CD4-positive, alpha-beta T cell treated with Interleukin-17A for 4 hours (primary cell): ENCODE measurements around the gene IRS2.

Experiments used
- DNase-seq: peaks from one replicate; pipeline ENCODE4 v3.0.0-alpha.2; 2020; ENCODE audit warnings: mixed read lengths

Gene IRS2

DNA sequence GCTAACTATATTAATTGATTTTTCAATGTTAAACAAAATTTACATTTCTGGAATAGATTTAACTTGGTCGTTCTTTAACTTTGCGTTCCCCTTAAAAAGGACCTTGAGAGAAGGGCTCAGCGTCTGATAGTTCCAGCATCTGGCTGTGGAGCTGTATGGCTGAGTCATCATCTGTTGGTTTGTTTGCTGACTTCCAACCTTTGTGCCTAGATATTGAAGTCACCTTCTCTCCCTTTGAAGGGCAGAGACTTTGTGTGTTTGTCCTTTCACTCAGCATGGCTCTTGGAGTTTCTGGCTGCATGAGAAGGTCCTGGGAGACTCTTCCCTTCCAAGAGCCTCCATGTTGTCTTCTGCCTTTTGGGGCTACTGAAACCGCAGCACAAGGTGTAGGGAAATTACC lies 16.6 kb upstream of the IRS2 start:
- DNase-seq = no peak

DNA sequence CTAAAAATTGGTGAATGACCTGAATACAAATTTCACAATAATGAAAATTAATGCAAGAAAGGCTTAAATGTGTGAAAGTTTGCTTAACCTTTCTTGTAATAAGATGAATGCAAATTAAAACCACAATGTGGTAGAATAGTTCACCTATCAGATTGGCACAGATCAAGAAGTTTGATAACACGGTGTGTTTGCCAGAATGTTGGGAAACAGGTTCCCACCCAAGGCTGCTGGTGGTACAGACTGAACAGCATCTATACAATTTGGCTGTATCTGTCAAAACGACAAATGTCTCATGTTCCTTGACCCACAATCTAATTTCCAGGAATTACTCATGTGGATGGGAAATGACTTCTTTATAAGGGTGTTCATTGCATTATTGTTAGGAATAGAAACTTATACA lies 8.6 kb upstream of the IRS2 start:
- DNase-seq = no peak

DNA sequence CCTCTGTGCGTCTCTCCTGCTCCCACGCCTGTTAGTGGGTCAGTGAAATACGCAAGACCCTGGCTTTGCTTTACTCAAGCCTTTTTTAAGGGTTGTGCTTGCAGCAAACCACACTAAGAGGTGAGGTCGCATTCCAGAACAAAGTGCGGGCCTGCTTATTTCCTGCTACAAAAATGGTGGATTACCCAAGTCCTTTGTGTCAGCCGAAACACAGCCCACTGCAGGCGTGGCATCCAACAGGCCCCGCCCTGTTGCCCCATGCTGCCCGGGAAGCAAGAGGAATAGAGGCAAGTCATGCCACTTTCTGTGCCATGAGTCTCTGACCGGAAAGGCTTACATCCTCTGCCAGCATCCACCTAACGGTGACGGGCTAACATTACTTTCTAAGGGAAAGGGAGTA lies 7.7 kb upstream of the IRS2 start:
- DNase-seq = no peak

DNA sequence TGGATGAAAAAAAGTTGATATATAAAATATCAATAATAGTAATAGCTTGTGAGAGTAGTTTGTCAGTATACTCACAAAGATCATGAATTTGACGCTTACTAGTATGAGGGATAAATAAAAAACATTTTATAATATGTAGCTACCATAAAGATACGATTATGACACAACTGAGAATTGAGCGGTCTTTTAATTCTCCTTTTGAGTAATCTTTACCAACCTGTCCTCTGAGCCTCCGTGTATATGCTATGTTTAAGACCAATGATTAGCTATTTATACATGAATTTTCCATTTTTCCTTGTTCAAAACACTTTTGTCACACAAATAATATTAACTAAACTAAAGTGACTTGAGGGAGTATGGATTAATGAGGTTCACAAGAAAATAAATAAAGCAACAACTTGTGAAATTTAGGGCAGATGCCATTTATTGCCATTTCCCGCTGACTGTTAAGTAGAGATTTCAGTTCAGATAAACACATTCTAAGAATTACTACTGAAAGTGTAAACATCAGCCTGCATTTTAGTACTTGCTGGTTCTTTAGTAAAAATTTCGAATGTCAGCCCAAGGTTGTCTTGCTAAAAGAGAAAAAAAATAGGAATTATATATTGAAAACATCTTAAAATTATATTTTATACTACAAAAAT lies 6.2 kb upstream of the IRS2 start:
- DNase-seq = no peak

DNA sequence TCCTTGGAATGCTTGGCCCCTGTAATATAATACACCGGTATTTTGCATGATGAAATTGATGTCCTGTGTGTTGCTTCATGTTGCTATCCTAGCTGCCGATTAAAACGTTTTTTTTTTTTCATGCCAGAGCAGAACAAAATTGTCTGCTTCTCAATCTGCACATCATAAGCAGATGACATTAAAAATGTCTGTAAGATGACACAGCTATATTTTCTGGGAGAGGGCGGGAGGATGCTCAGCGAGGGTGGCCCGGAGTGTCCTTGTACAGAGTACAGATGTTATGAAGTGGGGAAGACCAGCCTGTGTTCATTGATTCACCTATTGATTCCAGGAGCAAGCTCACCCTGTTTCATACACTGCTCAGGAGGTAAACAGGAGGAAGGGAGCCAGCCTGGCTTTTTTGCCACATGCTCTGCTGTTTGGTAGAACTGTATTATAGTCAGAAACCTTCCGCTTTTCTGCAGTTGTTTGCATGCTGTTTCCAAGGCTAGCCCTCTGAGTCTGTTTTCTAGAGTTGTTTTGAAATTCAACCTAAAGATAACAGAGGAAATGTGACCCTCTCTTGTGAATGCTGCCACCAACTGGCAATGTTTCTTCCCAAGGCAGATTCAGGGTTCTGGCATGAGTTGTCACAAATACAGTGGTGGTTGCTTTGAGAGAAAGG lies 4.7 kb upstream of the IRS2 start:
- peak; percentile 58 for DNase-seq

DNA sequence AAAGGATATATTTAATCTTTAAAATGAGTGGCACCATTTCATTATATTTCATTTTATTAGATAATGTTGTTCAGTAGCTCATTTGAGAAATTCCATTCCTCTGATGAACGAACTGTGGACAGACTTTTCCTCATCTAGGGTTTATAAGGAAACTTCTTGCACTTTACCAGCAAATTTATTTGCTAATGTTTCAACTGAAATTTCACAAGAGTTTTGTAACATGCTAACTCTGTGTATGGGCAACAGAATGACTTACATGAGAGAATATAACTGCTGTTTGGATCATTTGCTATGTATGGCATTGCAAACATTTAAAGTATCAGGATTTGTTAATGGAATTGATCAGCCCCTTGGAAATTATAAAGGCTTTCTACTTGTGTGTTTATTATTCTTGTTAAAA lies 3.7 kb upstream of the IRS2 start:
- no peak for DNase-seq

DNA sequence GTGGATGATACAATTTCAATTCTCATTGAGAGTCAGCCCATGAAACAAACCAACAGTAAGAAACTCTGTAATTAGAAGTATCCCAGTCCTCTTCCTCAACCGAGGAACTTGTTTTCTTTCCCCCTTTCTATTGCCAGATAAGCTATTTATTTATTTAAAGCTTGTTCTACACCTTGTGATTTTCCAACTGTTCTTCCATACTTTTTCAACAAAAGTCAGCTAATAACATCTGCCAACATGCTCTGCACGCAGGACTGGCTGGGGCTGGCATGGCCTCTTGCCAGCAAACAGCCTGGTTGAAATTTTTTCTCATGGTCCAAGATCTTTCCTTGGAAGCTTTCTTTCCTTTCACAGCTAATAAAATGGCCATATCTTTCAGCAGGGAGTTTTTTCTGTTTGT lies 2.9 kb upstream of the IRS2 start:
- no peak for DNase-seq

DNA sequence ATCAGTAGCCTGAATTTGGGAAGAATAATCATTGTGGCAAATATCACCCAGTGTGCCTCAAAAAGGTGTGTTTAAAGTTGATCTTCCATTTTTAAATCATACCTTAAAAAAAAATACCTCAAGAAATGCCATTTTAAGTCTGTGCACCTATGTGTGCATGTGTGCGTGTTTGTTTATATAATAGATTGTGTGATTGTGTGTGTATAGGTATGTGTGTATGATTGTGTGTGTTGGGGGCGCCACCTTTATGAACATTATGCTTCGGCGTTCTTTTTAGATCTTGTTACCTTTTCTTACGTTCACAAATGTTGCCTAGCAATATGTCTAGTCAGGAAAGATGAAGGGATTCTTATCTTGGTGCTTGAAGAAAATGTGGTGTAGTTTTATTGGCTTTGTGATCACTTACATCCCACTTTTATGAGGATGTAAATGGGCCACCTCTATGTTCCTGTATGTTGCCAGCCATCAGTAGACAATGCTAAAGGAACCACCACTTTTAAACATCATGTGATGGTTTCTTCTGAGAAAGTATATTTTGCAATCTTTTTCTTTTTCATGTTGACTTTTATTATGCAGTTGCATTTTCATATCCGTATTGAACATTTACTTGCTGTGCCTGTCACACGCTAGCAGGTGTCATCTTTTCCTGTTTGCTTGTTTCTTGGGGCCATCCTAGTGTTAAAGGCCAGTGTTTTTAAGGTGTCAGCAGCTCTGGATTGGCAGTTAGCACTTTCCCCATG lies 2.2 kb upstream of the IRS2 start:
- no peak for DNase-seq

DNA sequence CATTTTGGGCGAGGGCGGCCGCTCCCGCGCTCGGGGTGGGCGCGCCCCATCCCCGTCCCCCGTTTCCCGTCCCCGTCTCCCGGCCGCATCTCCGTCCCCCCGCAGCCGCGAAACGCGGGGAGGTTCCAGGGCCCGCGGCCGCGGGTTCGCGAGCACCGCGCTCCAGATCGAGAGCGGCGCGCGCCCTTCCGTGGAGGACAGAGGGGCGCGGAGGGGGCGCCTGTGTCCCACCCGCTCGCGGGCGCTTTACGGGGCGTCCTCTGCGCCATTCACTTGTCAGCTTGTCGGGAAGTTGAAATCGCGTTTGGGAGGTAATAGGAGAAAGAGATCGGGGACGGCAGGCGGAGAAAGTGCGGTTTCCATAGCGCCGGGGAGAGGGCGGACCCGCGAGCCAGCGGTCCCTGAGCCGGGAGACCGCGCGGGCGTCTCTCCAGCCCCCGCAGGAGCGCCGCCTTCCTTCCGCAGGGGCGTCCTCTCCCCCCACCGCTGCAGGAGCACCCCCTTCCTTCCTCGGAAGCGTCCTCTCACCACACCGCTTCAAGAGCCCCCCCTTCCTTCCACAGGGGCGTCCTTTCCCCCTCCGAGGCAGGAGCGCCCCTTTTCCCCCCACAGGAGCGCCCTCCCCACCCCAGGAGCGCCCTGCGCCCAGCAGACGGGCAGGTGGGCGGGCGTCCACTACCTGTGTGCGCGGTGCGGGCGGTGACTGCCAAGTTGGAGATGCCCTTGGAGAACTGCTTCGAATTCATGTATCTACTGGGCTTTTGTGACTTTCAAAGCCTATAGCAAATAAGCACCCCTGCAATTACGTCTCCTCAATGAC lies 962 bp upstream of the IRS2 start:
- DNase-seq = peak; percentile 42

DNA sequence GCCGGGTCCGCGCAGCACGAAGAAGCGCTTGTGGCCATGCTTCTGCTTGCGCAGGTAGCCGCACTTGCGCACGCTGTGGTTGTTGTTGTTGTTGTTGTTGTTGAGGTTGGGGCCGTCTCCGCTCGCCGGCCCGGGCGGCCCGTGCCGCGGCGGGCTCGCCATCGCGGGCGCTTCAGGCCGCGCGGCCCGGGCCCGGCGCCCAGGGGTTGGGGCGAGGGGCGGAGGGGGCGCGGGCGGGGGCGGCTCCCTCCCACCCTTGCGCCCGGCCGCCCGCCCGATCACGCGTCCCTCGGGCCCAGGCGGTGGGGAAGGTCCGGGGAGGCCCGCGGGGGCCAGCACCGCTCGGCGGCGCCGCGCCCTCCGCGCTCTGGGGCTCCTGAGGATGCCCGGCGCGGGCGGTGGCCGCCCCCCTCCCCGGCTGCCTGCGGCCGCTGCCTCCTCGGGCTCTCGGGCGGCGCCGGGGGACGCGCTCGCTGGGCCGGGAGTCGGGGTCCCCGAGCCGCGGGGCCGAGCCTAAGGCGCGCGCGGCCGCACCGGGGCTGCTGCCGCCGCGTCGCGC lies 412 bp downstream of the IRS2 start:
- DNase-seq = no peak

DNA sequence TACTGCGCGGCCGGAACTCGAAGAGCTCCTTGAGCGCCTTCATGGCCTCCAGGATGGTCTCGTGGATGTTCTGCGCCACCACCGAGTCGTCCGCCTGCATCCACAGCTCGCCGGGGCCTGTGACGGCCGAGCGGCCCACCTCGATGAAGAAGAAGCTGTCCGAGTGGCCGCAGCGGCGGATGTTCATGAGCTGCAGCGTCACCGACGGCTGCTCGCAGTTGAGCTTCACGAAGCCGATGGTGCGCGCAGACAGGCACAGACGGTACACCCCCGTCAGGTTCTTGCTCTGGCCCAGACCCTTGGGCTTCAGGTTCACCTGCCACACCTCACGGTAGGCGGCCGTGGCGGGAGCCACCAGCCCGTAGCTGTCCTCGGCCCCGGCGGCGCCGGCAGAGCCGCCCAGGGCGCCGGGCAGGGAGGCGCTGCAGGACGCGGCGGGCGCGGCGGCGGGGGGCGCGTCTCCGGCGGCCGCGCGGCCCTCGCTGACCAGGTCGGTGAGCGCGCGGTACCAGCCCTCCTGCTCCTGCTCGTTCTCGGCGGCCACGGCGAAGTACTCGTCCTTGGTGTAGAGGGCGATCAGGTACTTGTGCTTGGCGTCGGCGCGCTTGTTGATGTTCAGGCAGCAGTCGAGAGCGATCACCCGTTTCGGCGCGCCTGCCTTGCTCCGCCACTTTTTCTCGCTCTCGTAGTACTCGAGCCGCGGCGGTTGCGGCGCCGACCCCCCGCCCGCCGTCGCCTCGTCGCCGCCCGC lies 1.1 kb downstream of the IRS2 start:
- DNase-seq = peak; percentile 64

DNA sequence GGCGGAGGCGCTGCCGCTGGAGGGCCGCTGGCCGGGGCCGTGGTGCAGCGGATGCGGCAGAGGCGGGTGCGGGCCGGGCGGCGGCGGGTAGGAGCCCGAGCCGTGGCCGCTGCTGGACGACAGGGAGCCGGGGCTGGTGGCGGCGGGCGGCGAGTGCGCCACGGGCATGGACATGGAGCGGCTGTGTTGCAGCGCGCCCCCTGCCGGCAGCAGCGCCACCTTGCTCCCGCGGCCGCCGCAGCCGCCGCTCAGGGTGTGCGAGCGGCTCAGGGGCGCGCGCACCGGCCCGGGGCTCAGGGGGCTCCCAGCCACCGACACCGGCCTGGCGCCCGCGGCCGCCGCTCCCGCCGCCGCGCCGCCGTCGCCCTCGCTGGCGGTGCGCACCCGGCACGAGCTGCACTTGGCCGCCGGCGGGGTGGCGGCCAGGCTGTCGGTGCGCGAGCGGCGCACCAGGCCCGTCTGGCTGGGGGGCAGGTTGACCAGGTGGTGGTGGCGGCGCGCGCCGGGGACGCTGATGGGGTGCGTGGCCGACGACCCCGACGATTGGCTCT lies 1.7 kb downstream of the IRS2 start:
- DNase-seq = peak; percentile 82

DNA sequence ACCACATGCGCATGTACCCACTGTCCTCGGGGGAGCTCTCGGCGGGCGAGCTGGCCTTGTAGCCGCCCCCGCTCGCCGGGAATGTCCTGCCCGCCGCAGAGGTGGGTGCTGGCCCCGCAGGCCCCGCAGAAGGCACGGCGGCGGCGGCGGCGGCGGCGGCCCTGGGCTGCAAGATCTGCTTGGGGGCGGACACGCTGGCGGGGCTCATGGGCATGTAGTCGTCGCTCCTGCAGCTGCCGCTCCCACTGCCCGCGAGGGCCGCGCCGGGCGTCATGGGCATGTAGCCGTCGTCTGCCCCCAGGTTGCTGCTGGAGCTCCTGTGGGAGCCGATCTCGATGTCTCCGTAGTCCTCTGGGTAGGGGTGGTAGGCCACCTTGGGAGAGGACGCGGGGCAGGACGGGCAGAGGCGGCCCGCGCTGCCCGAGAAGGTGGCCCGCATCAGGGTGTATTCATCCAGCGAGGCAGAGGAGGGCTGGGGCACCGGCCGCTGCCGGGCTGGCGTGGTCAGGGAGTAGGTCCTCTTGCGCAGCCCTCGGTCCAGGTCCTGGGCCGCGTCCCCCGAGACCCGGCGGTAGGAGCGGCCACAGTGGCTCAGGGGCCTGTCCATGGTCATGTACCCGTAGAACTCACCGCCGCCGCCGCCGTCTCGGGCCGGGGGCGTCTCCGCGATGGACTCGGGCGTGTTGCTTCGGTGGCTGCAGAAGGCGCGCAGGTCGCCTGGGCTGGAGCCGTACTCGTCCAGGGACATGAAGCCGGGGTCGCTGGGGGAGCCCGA lies 2.4 kb downstream of the IRS2 start:
- peak; percentile 11 for DNase-seq

DNA sequence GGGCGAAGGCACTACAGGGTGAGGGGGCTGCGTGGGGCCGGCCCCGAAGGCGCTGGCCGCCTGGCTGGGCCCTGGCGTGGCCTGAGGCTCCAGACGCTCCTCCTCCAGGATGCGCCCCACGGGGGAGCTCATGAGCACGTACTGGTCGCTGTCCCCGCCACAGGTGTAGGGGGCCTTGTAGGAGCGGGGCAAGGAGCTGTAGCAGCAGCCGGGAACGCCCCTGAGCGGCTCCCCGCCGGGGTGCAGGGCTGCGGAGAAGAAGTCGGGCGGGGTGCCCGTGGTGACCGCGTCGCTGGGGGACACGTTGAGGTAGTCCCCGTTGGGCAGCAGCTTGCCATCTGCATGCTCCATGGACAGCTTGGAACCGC lies 3.0 kb downstream of the IRS2 start:
- peak; percentile 10 for DNase-seq

DNA sequence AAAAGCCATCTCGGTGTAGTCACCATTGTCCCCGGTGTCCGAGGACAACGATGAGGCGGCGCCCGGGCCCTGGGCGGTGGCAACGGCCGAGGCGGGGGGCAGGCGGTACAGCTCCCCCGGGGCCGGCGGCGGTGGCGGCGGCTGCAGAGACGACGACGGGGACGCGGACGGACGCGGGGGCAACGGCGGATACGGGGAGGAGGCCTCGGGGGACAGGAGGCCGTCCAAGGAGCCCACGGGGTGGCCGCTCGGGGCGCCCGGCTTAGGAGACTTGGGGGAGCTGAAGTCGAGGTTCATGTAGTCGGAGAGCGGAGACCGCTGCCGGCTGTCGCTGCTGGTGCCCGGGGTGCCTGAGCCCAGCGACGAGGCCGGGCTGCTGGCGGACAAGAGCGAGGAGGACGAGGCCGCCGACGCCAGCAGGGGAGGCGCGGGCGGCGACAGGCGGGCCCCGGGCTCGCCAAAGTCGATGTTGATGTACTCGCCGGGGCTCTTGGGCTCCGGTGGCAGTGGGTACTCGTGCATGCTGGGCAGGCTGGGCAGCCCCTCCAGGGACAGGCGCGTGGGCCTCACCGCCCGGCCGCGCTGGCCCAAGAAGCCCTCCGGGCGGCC lies 3.5 kb downstream of the IRS2 start:
- no peak for DNase-seq

DNA sequence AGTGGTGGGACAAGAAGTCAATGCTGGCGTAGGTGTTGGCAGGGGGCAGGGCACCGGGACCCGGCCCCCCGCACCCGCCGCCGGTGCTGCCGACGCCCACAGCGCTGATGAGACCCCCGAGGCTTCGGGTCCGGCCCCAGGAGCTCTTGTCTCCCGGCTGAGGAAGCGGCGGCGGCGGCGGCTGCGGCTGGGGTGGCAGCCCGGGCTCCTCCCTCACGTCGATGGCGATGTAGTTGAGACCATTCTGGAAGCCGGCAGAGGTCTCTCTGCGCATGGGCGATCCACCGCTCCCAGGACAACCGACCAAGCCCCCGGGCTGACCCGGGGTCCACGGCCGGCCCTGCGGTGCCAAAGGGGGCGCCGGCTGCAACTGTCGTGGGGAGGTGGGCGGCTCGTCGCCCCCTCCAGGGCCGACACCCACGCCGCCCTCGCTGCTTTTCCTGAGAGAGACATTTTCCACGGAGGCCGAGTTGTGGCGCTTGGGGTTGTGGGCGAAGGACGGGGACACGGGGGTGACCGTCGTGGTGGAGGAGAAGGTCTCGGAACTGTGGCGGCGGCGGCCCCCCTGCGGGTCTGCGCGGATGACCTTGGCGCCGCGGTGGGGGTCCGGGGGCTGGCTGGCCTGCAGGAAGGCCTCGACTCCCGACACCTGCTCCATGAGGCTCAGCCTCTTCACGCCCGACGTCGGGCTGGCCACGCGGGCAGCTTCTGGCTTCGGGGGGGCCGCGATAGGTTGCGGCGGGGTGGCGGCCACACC lies 4.1 kb downstream of the IRS2 start:
- DNase-seq = no peak

DNA sequence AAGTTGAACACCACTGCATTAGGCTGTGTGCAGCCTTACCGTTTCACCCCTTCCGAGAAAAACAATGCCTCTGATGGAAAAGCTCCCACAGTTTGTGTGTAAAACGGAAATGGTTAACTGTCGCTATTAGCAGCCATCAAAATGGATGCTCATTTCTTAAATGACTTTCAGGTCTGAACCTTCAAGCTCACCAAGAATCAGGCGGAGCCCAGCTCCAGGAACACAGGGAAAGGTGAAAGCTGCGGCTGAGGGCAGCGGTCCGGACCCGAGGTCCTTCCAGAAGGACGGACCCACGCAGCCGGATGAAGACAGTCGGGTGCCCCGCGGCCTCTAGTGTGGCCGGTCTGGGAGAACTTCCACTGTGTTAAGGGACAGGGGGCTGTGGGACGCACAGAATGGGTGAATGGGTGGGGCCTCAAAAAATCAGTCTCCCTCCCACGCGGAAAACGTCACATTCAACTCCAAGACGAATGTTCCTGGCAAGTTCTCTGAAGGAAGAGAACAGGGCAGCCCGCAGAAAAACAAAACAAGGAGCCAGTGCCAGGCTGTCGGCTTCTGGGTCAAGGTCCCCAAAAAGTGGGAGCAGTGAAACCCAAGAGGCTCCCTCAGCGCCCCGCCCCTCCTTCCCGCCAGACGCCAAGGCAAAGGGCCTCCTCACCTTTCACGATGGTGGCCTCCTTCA lies 4.9 kb downstream of the IRS2 start:
- DNase-seq = no peak

DNA sequence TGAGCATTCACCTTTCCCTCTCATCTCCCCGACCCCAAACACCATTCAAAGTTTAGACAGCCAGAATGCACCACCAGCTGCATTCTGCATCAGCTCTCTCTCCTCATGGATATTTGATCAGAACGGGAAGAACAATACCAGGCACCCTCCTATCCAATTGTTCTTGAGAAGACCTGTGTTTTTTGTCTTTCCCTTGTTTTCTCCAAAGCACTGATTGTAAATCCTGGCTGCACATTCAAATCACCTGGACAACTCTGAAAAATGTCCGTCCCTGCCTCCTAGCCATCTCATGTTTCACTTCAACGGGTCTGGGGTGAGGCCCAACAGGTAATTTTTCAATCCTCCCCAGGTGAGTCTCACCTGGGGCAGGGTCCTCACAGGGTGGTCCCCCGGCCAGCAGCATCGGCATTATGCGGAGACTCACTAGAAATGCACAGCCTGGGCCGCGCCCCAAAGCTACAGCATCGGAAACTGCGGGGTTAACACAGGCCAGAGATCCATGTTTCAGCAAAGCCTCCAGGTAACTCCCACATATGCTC lies 5.5 kb downstream of the IRS2 start:
- no peak for DNase-seq

DNA sequence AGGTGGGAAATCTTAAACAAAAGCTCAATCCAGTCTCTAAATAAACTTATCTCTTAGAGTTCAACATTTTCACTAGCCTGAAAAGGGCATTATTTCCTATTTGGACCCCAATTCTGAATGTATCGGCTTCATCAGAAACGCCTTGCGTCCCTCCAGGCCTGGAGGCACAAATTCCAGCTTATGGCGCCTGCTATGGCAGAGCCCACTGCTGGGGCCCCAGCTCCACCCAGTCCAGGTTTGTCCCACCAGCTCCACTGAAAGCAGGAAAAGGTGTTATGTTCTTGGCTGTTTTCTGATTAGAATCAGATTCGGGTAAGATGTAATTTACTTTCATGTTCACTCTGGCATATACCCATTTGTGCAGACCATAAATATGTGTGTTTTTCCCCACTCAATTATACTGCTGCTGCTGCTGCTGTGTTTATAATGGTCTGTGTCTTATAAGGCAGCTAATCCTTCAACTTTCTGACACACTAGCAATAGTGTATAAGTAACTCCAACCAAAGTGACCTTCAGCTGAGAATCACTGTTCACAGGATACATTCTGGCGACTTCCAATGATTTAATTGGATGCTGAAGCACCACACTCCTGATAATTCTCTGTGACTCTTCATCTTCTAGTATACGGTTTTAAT lies 6.4 kb downstream of the IRS2 start:
- DNase-seq = no peak
